Spleen (tissue), 7 donors: ENCODE data around the gene RAB10.
A peak's percentile ranks its signal among the peaks of the same experiment; 100 is the strongest.

ENCODE experiments used
- CTCF ChIP-seq, 11 experiments: fragments of 200-600 bp in 7 of 11; fragments of 450-650 bp in 4 of 11; sonication (generic) in 4 of 11; IDR thresholded peaks in 8 of 11; conservative IDR thresholded peaks in 3 of 11; 1 replicate in 7 of 11; 2 replicates in 4 of 11; pipeline versions ENCODE4 v1.4.0 to v1.8.0; 2016 to 2021; ENCODE audit warnings: antibody characterized with exemption in 11 of 11, inconsistent platforms in 4 of 11, mild to moderate bottlenecking in 1 of 11
- POLR2A ChIP-seq, 3 donors: fragments of 450-650 bp; IDR thresholded peaks; one replicate each; pipeline ENCODE4 v1.5.1; 2017; ENCODE audit warnings: antibody characterized with exemption in 3 of 3, mild to moderate bottlenecking in 1 of 3
- POLR2AphosphoS5 ChIP-seq, 3 donors: sonication (generic); formaldehyde crosslinking; IDR thresholded peaks; one replicate each; pipeline ENCODE4 v1.5.1; 2017; ENCODE audit warnings: antibody characterized with exemption in 3 of 3
- donor health status: DM: no; HTN: no; CAD: no; lungs with moderate emphysema.
- donor health status: DM: no; HTN: no; CAD: no.
- donor health status: DM: no; HTN: no; CAD: no.

- TF ChIP-seq CTCF (IDR thresholded peaks at IDR 0.05 in 8 of 11, conservative IDR thresholded peaks at IDR 0.05 in 3 of 11) (no peak), POLR2A (IDR thresholded peaks at IDR 0.05) (no peak), POLR2AphosphoS5 (IDR thresholded peaks at IDR 0.05) (peak in 2 of 3 donors; percentile 38 to 50)
Measured at GRCh38 chr2:26018184-26019055, 15.5 kb upstream of the RAB10 start.
